Measurements from ENCODE around the gene DVL2. TPM values are rescaled to one million over a fixed set of nuclear protein-coding genes. Genes with fewer than 3 reads are reported as not detected.

The DVL2 gene
- total RNA-seq, 2 experiments from 2014 or later, result 52.4 to 56.6 TPM

GRCh38 chr17:7207120-7208001 lies 27.0 kb downstream of the DVL2 start:
- Mint-ChIP-seq H3K27ac (peak overlapping the region; percentile 9), H3K27me3 (ENCODE audit: low read depth) (peaks cover 10% of the 10 kb centered on the region), H3K36me3 (ENCODE audit: low read depth) (peaks cover 2% of the 10 kb centered on the region), H3K4me3 (no peak overlapping the region), H3K9me3 (ENCODE audit: insufficient read depth) (no peaks in the 10 kb centered on the region), H3K4me1 (ENCODE audit: low read depth) (peaks cover 34% of the 10 kb centered on the region)
- no peak for DNase-seq
- ChIA-PET CTCF (interaction anchor here (1.0 kb wide), 1 partner anchor 162 kb away, joined by 3 read pairs; no protein-coding TSS in a partner anchor), POLR2A (no interaction called here)
- ATAC-seq, result no peak

GRCh38 chr17:7205561-7205960 lies 28.8 kb downstream of the DVL2 start:
- Mint-ChIP-seq H3K27ac (peak overlapping the region; percentile 85), H3K27me3 (ENCODE audit: low read depth) (peaks cover 5% of the 10 kb centered on the region), H3K36me3 (ENCODE audit: low read depth) (peaks cover 3% of the 10 kb centered on the region), H3K9me3 (ENCODE audit: insufficient read depth) (no peaks in the 10 kb centered on the region), H3K4me1 (ENCODE audit: low read depth) (peaks cover 32% of the 10 kb centered on the region), H3K4me3 (peak overlapping the region; percentile 71)
- DNase-seq (no peak), ATAC-seq (no peak)
- POLR2A ChIA-PET, result interaction anchor here (0.8 kb wide), 1 partner anchor 190 kb away, joined by 3 read pairs; no protein-coding TSS in a partner anchor
- CTCF ChIA-PET, result interaction anchor here (1.5 kb wide), 1 partner anchor 28 kb away, joined by 4 read pairs; no protein-coding TSS in a partner anchor

GRCh38 chr17:7204828-7205461 lies 29.4 kb downstream of the DVL2 start:
- Mint-ChIP-seq H3K9me3 (ENCODE audit: insufficient read depth) (no peaks in the 10 kb centered on the region), H3K27ac (peak overlapping the region; percentile 85), H3K4me1 (ENCODE audit: low read depth) (peaks cover 32% of the 10 kb centered on the region), H3K27me3 (ENCODE audit: low read depth) (peaks cover under 1% of the 10 kb centered on the region), H3K4me3 (peak overlapping the region; percentile 71), H3K36me3 (ENCODE audit: low read depth) (peaks cover 3% of the 10 kb centered on the region)
- ATAC-seq (peak; percentile 86), DNase-seq (peak; percentile 96)
- CTCF ChIA-PET, result interaction anchor here (0.9 to 1.5 kb wide), 2 partner anchors 27 to 159 kb away, joined by 3 to 4 read pairs; no protein-coding TSS in a partner anchor
- POLR2A ChIA-PET, result no interaction called here

GRCh38 chr17:7204336-7204735 lies 30.0 kb downstream of the DVL2 start:
- Mint-ChIP-seq H3K4me1 (ENCODE audit: low read depth) (peaks cover 32% of the 10 kb centered on the region), H3K36me3 (ENCODE audit: low read depth) (peaks cover 3% of the 10 kb centered on the region), H3K9me3 (ENCODE audit: insufficient read depth) (no peaks in the 10 kb centered on the region), H3K27ac (peak overlapping the region; percentile 85), H3K4me3 (peak overlapping the region; percentile 71), H3K27me3 (ENCODE audit: low read depth) (no peaks in the 10 kb centered on the region)
- DNase-seq (no peak), ATAC-seq (no peak)
- POLR2A ChIA-PET, result interaction anchor here (0.6 kb wide), 1 partner anchor 32 kb away, joined by 3 read pairs; no protein-coding TSS in a partner anchor
- CTCF ChIA-PET, result interaction anchor here (0.9 to 1.5 kb wide), 2 partner anchors 27 to 159 kb away, joined by 3 to 4 read pairs; no protein-coding TSS in a partner anchor

- Mint-ChIP-seq H3K36me3 (ENCODE audit: low read depth) (peaks cover 3% of the 10 kb centered on the region), H3K4me1 (ENCODE audit: low read depth) (peaks cover 32% of the 10 kb centered on the region), H3K27ac (peak overlapping the region; percentile 85), H3K9me3 (ENCODE audit: insufficient read depth) (no peaks in the 10 kb centered on the region), H3K27me3 (ENCODE audit: low read depth) (no peaks in the 10 kb centered on the region), H3K4me3 (peak overlapping the region; percentile 17)
- no peak for ATAC-seq
- CTCF ChIA-PET, result interaction anchor here (0.7 to 1.1 kb wide), 3 partner anchors 12 to 26 kb away, joined by 3 read pairs; partner anchors contain the start of genes ACADVL and DLG4
- POLR2A ChIA-PET, result no interaction called here
- no peak for DNase-seq
Measured at GRCh38 chr17:7203391-7203790, 30.9 kb downstream of the DVL2 start.

- H3K4me3 Mint-ChIP-seq, result no peak overlapping the region
- no peaks in the 10 kb centered on the region for H3K9me3 Mint-ChIP-seq (ENCODE audit: insufficient read depth)
- ATAC-seq, result no peak
- CTCF ChIA-PET, result no interaction called here
- no peak for DNase-seq
- H3K27me3 Mint-ChIP-seq (ENCODE audit: low read depth), result no peaks in the 10 kb centered on the region
- no peak overlapping the region for H3K27ac Mint-ChIP-seq
- POLR2A ChIA-PET, result no interaction called here
- H3K4me1 Mint-ChIP-seq (ENCODE audit: low read depth), result no peaks in the 10 kb centered on the region
- H3K36me3 Mint-ChIP-seq (ENCODE audit: low read depth), result no peaks in the 10 kb centered on the region
Measured at GRCh38 chr17:7196651-7197401, 37.5 kb downstream of the DVL2 start.

GRCh38 chr17:7195971-7196370 lies 38.3 kb downstream of the DVL2 start:
- H3K27ac Mint-ChIP-seq, result no peak overlapping the region
- no peak for ATAC-seq
- DNase-seq, result no peak
- no peaks in the 10 kb centered on the region for H3K36me3 Mint-ChIP-seq (ENCODE audit: low read depth)
- no peaks in the 10 kb centered on the region for H3K4me1 Mint-ChIP-seq (ENCODE audit: low read depth)
- H3K4me3 Mint-ChIP-seq, result no peak overlapping the region
- H3K9me3 Mint-ChIP-seq (ENCODE audit: insufficient read depth), result no peaks in the 10 kb centered on the region
- ChIA-PET CTCF (no interaction called here), POLR2A (no interaction called here)
- H3K27me3 Mint-ChIP-seq (ENCODE audit: low read depth), result no peaks in the 10 kb centered on the region

GRCh38 chr17:7192271-7192937 lies 41.9 kb downstream of the DVL2 start:
- Mint-ChIP-seq H3K27ac (no peak overlapping the region), H3K9me3 (ENCODE audit: insufficient read depth) (no peaks in the 10 kb centered on the region), H3K4me3 (no peak overlapping the region), H3K36me3 (ENCODE audit: low read depth) (no peaks in the 10 kb centered on the region), H3K27me3 (ENCODE audit: low read depth) (no peaks in the 10 kb centered on the region), H3K4me1 (ENCODE audit: low read depth) (no peaks in the 10 kb centered on the region)
- POLR2A ChIA-PET, result no interaction called here
- no peak for DNase-seq
- no peak for ATAC-seq
- CTCF ChIA-PET, result no interaction called here

- ATAC-seq (peak; percentile 28), DNase-seq (peak; percentile 49)
- H3K36me3 Mint-ChIP-seq (ENCODE audit: low read depth), result no peaks in the 10 kb centered on the region
- ChIA-PET POLR2A (no interaction called here), CTCF (interaction anchor here (0.7 to 1.0 kb wide), 2 partner anchors 11 to 14 kb away, joined by 3 to 5 read pairs; no protein-coding TSS in a partner anchor)
- H3K4me1 Mint-ChIP-seq (ENCODE audit: low read depth), result no peaks in the 10 kb centered on the region
- H3K4me3 Mint-ChIP-seq, result no peak overlapping the region
- H3K9me3 Mint-ChIP-seq (ENCODE audit: insufficient read depth), result no peaks in the 10 kb centered on the region
- no peaks in the 10 kb centered on the region for H3K27me3 Mint-ChIP-seq (ENCODE audit: low read depth)
- H3K27ac Mint-ChIP-seq, result no peak overlapping the region
Measured at GRCh38 chr17:7191571-7192270, 42.6 kb downstream of the DVL2 start.

GRCh38 chr17:7191069-7191468 lies 43.2 kb downstream of the DVL2 start:
- no peaks in the 10 kb centered on the region for H3K36me3 Mint-ChIP-seq (ENCODE audit: low read depth)
- no peak overlapping the region for H3K27ac Mint-ChIP-seq
- ChIA-PET POLR2A (no interaction called here), CTCF (interaction anchor here (0.7 to 1.0 kb wide), 2 partner anchors 12 to 14 kb away, joined by 3 to 5 read pairs; no protein-coding TSS in a partner anchor)
- ATAC-seq (no peak), DNase-seq (no peak)
- no peak overlapping the region for H3K4me3 Mint-ChIP-seq
- H3K27me3 Mint-ChIP-seq (ENCODE audit: low read depth), result no peaks in the 10 kb centered on the region
- H3K4me1 Mint-ChIP-seq (ENCODE audit: low read depth), result no peaks in the 10 kb centered on the region
- no peaks in the 10 kb centered on the region for H3K9me3 Mint-ChIP-seq (ENCODE audit: insufficient read depth)

Data from activated CD8-positive, alpha-beta T cell treated with anti-CD3 and anti-CD28 coated beads, Interleukin-2, amount 10 ng/mL, durations not matched to agents 7 days and 5 days (primary cell).